ENCODE results near the gene LIM2.

Gene LIM2

DNA sequence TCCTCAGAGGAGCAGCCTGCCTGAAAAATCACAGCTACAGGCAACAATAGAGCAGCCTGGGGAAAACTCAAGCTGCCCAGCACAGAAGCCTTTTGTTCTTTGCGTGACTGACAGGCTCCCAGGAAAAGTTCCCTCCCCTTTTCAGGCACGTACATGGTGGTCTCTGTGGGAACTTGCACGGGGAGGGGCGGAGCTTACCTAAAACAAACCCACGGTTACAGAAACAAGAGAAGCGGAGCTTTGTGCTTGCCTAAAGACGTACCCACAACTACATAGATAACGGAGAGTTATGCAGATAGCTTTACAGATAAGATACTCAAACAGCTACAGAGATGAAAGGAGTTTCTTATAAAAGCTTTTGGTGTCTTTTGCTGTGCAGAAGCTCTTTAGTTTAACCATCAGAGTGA is 33.0 kb downstream of the LIM2 start:
- FAIRE-seq (no peak), DNase-seq (ENCODE audit: insufficient read length, low spot score) (no peak)
- TF ChIP-seq, protein P1, sequence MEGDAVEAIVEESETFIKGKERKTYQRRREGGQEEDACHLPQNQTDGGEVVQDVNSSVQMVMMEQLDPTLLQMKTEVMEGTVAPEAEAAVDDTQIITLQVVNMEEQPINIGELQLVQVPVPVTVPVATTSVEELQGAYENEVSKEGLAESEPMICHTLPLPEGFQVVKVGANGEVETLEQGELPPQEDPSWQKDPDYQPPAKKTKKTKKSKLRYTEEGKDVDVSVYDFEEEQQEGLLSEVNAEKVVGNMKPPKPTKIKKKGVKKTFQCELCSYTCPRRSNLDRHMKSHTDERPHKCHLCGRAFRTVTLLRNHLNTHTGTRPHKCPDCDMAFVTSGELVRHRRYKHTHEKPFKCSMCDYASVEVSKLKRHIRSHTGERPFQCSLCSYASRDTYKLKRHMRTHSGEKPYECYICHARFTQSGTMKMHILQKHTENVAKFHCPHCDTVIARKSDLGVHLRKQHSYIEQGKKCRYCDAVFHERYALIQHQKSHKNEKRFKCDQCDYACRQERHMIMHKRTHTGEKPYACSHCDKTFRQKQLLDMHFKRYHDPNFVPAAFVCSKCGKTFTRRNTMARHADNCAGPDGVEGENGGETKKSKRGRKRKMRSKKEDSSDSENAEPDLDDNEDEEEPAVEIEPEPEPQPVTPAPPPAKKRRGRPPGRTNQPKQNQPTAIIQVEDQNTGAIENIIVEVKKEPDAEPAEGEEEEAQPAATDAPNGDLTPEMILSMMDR (IDR thresholded peaks at IDR 0.05; ENCODE audit: insufficient read depth, missing control alignments) = no peak

DNA sequence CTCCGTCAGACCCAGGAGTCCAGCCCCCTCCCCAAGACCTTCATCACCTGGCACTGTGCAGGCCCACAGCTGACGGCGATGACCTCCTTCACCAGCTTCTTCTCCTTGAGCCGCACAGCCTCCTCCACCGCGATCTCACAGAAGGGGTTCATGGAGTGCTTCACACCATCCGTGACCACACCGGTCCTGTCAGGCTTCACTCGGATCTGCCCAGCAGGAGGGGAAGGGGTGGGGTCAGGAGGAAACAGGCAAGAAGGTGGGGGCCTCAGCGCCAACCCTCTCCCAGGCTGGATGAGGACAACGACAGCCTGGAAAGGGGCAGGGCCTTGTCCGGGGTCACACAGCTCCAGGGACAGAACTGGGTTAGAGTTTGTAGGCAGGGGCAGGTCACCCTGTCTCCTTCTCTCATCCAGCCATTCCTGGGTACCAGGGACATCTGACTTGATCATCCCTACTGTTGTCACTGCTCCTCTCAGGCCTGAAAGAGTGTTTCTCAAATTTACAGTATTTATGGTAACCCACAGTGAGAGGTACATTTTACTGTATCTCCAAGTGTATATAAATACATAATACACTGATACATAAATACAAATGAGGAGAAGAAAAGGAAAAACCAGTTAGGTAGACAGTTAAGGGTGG is 33.6 kb downstream of the LIM2 start:
- FAIRE-seq (no peak), DNase-seq (ENCODE audit: insufficient read length, low spot score) (no peak)
- TF ChIP-seq, protein P1 (IDR thresholded peaks at IDR 0.05; ENCODE audit: insufficient read depth, missing control alignments) = no peak

DNA sequence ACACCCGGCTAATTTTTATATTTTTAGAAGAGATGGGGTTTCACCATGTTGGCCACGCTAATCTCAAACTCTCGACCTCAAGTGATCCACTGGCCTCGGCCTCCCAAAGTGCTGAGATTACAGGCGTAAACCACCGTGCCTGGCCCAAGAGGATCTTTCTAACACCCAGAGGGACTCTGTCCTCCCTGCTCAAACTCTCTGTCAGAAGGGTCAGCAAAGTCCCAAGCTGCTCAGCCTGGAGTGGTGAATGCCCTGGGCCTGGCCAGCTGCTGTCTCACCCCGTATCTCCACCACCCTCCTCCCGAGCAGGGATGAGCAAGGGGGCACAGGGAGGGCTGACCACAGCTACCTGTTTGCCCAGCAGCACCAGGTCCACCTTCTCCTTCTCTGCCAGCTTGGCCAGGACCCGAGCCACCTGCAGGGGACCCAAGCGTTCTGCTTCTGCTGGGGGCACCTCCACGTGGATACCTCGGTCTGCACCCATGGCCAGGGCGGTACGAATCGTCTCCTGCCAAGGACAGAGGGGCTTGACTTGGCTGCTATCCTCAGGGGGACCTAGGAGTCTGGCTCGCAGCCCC is 34.9 kb downstream of the LIM2 start:
- TF ChIP-seq, protein P1 (IDR thresholded peaks at IDR 0.05; ENCODE audit: insufficient read depth, missing control alignments) = no peak
- DNase-seq (ENCODE audit: insufficient read length, low spot score) = no peak
- no peak for FAIRE-seq

DNA sequence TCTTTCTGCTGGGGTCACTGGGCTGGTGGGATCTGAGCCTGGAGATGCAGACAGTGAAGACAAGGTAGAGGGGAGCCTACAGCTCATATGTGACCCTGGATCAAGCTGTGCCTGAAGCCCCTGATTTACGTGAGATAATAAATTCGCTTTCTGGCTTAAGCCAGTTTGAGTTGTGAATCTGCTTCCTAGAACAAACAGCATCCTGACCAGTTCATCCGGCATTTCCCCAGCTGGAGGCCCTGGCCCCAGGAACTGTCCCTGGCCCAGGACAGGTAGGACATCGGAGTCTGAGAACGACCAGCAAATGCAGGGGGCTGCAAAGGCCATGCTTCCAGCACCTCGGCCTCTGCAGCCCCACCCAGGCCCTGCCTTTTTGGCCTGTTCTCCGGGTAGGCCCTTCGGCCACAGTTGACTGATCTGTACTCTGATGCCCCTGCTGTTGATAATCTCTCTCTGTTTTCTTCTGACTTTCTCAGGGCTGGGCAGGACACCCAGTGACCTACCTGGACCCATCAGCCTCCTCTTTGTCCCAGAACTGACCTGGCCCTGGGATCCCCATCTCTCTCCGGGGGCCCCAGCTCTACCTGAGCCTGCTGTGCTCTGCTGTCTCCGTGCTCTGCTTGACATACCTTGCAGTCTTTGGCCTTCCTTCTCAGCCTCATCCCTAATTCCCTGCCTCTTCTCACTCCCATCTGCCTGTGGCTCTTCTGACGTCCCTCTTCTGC is 36.3 kb downstream of the LIM2 start:
- FAIRE-seq = no peak
- TF ChIP-seq, protein P1 (IDR thresholded peaks at IDR 0.05; ENCODE audit: insufficient read depth, missing control alignments) = no peak
- DNase-seq (ENCODE audit: insufficient read length, low spot score) = no peak

DNA sequence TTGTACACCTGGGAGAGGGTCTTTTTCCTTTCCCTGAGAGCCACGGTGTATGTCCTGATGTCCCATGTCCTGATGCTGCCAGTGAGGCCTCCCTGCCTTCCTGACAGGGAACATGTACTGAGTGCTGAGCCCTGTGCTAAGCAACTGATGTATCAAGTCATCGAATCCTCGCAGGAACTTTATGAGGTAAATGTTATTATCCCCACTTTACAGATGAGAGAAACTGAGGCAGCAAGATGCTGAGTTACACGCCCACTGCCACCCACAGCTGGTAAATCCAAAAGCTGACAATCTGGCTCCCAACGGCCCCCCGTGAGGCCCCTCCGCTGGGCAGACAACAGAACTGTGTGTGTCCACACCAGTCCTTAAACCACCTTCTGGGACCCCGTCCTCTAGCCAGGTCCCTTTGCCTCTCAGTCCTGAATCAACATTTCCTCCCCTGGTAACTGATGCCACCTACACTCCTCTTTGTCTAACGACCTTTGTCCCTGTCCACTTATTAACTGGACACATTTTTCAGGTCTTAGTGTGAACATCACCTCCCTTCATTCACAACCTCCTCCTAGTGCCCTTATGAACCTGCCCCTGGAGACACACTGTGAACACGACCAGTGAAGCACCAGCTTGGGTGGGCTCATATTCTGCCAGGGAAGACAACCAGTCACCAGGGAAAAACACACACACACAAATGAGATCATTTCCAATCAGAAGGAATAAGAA is 40.4 kb downstream of the LIM2 start:
- FAIRE-seq (no peak), DNase-seq (ENCODE audit: insufficient read length, low spot score) (no peak)
- TF ChIP-seq, protein P1 (IDR thresholded peaks at IDR 0.05; ENCODE audit: insufficient read depth, missing control alignments) = no peak

DNA sequence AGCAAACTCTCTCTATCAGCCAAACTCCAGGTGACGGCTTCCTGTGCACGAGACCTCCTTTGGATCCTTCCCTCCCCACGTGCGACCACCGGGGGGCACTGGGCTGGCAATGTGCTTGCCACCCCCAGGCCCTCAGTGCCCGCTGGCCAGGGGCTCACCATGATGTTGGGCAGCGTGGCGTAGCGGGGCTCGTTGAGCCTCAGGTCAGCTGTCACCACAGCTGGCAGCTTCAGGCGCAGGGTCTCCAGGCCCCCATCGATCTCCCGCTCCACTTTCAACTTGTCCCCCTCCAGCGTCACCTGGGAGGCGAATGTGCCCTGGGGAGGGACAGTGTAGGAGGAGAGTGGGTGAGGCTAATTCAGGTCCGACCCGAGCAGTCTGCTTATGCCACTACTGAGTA is 41.0 kb downstream of the LIM2 start:
- DNase-seq (ENCODE audit: insufficient read length, low spot score) (no peak), FAIRE-seq (no peak)

More for the DNA sequence above, 41.0 kb downstream of the LIM2 start:
- TF ChIP-seq, protein P1 (IDR thresholded peaks at IDR 0.05; ENCODE audit: insufficient read depth, missing control alignments) = no peak
